ENCODE results near the gene MAK. TPM values are rescaled to one million over a fixed set of nuclear protein-coding genes. Genes with fewer than 3 reads are reported as not detected.

Gene MAK
- total and polyA plus RNA-seq, 2 of the 13 experiments (the other 11 are each of a cell fraction or from before 2014, with no cell fraction given), result 0.04 TPM; not detected in 1

Small RNAs within 50 kb of the gene (small RNA-seq; reads per million reads assigned to genes)
- gene RNA5SP203 (ENCODE audit: insufficient read depth in 2 of 3, insufficient read length in 3 of 3, low read depth in 2 of 3, low replicate concordance in 1 of 3), result 0 reads per million in 3 experiments

Other genes starting within 250 kb of the MAK start
- gene C6orf52, start 143.9 kb downstream of the MAK start, total RNA-seq (2016; rRNA removed; fragmentation: Illumina TruSeq; extraction: Trizol), result 0.53 and 0.66 TPM in 2 replicates
- gene C6orf52, start 143.9 kb downstream of the MAK start, polyA plus RNA-seq (2011; rRNA removed), result 0.50 TPM in 1 of 2 replicates, not detected in the other
- gene PAK1IP1, start 143.6 kb downstream of the MAK start, total RNA-seq (2016; rRNA removed; fragmentation: Illumina TruSeq; extraction: Trizol), result 66.2 and 106 TPM in 2 replicates
- gene PAK1IP1, start 143.6 kb downstream of the MAK start, polyA plus RNA-seq (2011; rRNA removed), result 17.0 and 23.4 TPM in 2 replicates
- 163 and 184 TPM in 2 replicates for gene TMEM14C, start 115.5 kb downstream of the MAK start, total RNA-seq (2016; rRNA removed; fragmentation: Illumina TruSeq; extraction: Trizol)
- 157 and 184 TPM in 2 replicates for gene TMEM14C, start 115.5 kb downstream of the MAK start, polyA plus RNA-seq (2011; rRNA removed)
- 191 and 200 TPM in 2 replicates for gene TMEM14B, start 90.7 kb downstream of the MAK start, total RNA-seq (2016; rRNA removed; fragmentation: Illumina TruSeq; extraction: Trizol)
- 86.9 and 133 TPM in 2 replicates for gene TMEM14B, start 90.7 kb downstream of the MAK start, polyA plus RNA-seq (2011; rRNA removed)
- gene GCM2, start 43.5 kb upstream of the MAK start, total RNA-seq (2016; rRNA removed; fragmentation: Illumina TruSeq; extraction: Trizol), result not detected in 2 replicates
- not detected in 2 replicates for gene GCM2, start 43.5 kb upstream of the MAK start, polyA plus RNA-seq (2011; rRNA removed)
- gene SYCP2L, start 48.5 kb upstream of the MAK start, total RNA-seq (2016; rRNA removed; fragmentation: Illumina TruSeq; extraction: Trizol), result 0.22 TPM in 1 of 2 replicates, not detected in the other
- gene SYCP2L, start 48.5 kb upstream of the MAK start, polyA plus RNA-seq (2011; rRNA removed), result 0.37 and 0.54 TPM in 2 replicates
- gene ELOVL2, start 205.8 kb upstream of the MAK start, total RNA-seq (2016; rRNA removed; fragmentation: Illumina TruSeq; extraction: Trizol), result 60.1 and 65.4 TPM in 2 replicates
- gene ELOVL2, start 205.8 kb upstream of the MAK start, polyA plus RNA-seq (2011; rRNA removed), result 32.1 and 43.6 TPM in 2 replicates